Panc1 (cell line): ENCODE results near the gene PDE4B. TPM values are rescaled to one million over a fixed set of nuclear protein-coding genes. Genes with fewer than 3 reads are reported as not detected.

ENCODE experiments used
- ATAC-seq: fragments of 200-7000 bp; cut with Tn5 transposase; 2 replicates; pipeline ENCODE4 v1.9.1; 2020; ENCODE audit warnings: mild to moderate bottlenecking, moderate library complexity
- BruUV-seq: library from RNA; stranded (reverse); fragments of 400-500 nt; replicated peaks from 2 replicates; lab custom pipeline; 2021; lab: Mats Ljungman, UMichigan
- CTCF ChIA-PET: fragments of 300-600 bp; sonication (Branson Sonifier 250); formaldehyde crosslinking; loops from one replicate; lab custom pipeline; 2022; ENCODE audit warnings: antibody characterized with exemption; lab: Charles Lee
- POLR2A ChIA-PET: fragments of 300-600 bp; sonication (Branson Sonifier 250); formaldehyde crosslinking; loops from one replicate; lab custom pipeline; 2022; ENCODE audit warnings: antibody characterized with exemption; lab: Charles Lee
- DNase-seq: peaks from one replicate; pipeline ENCODE4 v3.0.0-alpha.2; 2010; ENCODE audit warnings: low read depth, low spot score
- H3K27ac ChIP-seq: 2 replicates; pipeline ENCODE4 v1.5.1; 2011; ENCODE audit warnings: mild to moderate bottlenecking, low read length, inconsistent platforms
- H3K27me3 ChIP-seq: fragments of 200-500 bp; sonication (Bioruptor generic); 2 replicates; pipeline ENCODE4 v1.6.0; 2014; ENCODE audit warnings: low read length, inconsistent platforms; ENCODE audit not compliant: control insufficient read depth, insufficient read depth
- H3K36me3 ChIP-seq: fragments of 200-500 bp; sonication (Bioruptor generic); 2 replicates; pipeline ENCODE4 v1.5.1; 2014; ENCODE audit warnings: inconsistent platforms, mild to moderate bottlenecking, low read length, moderate library complexity; ENCODE audit not compliant: control insufficient read depth, insufficient read depth
- H3K4me1 ChIP-seq: 2 replicates; pipeline ENCODE4 v1.5.1; 2011; ENCODE audit warnings: inconsistent platforms, mild to moderate bottlenecking, low read length, moderate library complexity; ENCODE audit not compliant: control insufficient read depth, insufficient read depth
- H3K4me3 ChIP-seq, 2 experiments: 2 replicates each; pipeline ENCODE4 v1.5.1; 2011 to 2012; ENCODE audit warnings: low read depth in 2 of 2, low read length in 2 of 2, mild to moderate bottlenecking in 2 of 2, inconsistent platforms in 1 of 2, moderate library complexity in 1 of 2
- H3K9me3 ChIP-seq: fragments of 200-500 bp; sonication (Bioruptor generic); 2 replicates; pipeline ENCODE4 v1.5.1; 2014; ENCODE audit warnings: low read depth, mild to moderate bottlenecking, inconsistent platforms, low read length, moderate library complexity; ENCODE audit not compliant: control insufficient read depth, insufficient read depth
- POLR2AphosphoS5 ChIP-seq: IDR thresholded peaks from 2 replicates; pipeline ENCODE4 v1.6.1; 2012; ENCODE audit warnings: mild to moderate bottlenecking, low read depth, low read length, moderate library complexity
- SIN3A ChIP-seq: IDR thresholded peaks from 2 replicates; pipeline ENCODE4 v1.6.1; 2012; ENCODE audit warnings: low read depth, mild to moderate bottlenecking, low read length, moderate library complexity, borderline replicate concordance; ENCODE audit not compliant: insufficient read depth
- TCF7L2 ChIP-seq: IDR thresholded peaks from 2 replicates; pipeline ENCODE4 v1.6.1; 2011; ENCODE audit warnings: mild to moderate bottlenecking, low read depth, low read length, inconsistent platforms
- in situ Hi-C: cut with HindIII; loops from 2 replicates; pipeline ENCODE4 v1.10.0; 2016; ENCODE audit warnings: low sequenced_read_pairs, low pct_unique_long_range_greater_than_20kb
- intact Hi-C: fragments of 100-400 bp; cut with micrococcal nuclease; formaldehyde crosslinking; loops from one replicate; pipeline ENCODE4 v1.10.0; 2022; ENCODE audit not compliant: unreplicated experiment
- total RNA-seq: library from RNA; stranded (reverse); gene quantifications from one replicate; pipeline ENCODE4 v1.2.1, GENCODE V29; 2021; ENCODE audit not compliant: unreplicated experiment
- TF ChIP-seq, protein P1 (sequence below): fragments of 450-650 bp; IDR thresholded peaks from 2 replicates; pipeline ENCODE4 v1.5.1; 2017; ENCODE audit warnings: mild to moderate bottlenecking
- TF ChIP-seq, protein P2 (sequence below), 2 experiments: IDR thresholded peaks; 2 replicates each; pipeline ENCODE4 v1.6.1; 2011 to 2012; ENCODE audit warnings: low read depth in 2 of 2, control low read depth in 1 of 2, low read length in 1 of 2, mild to moderate bottlenecking in 1 of 2, moderate library complexity in 1 of 2; ENCODE audit not compliant: insufficient read depth in 1 of 2

The PDE4B gene
- total RNA-seq, 1 experiment from 2014 or later = 0.26 TPM

DNA sequence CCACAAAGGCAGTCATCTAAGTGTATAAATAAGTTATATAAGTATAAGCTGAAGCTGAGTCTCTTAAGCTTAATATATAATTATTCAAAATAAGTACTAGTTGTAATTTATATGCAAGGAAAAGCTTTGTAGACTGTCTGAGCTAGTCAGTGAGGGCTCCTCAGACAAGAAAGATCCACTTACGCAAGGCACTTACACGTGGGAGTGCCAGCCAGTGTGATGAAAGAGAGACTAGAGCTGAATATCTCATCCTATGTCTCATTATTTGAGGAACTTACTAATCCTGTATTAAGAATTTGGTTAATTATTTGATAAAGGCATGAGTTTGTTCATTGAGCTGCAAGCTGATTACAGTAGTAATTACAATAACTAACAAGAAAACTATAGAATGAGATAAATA is 146.9 kb downstream of the PDE4B start:
- ATAC-seq (no peak), DNase-seq (no peak)
- Histone ChIP-seq H3K4me3 (no peak overlapping the region), H3K36me3 (no peaks in the 10 kb centered on the region), H3K27ac (no peak overlapping the region), H3K9me3 (no peaks in the 10 kb centered on the region), H3K4me1 (no peaks in the 10 kb centered on the region), H3K27me3 (no peaks in the 10 kb centered on the region)
- intact Hi-C loops = no loop called here
- no peak for TF ChIP-seq SIN3A
- no peak for TF ChIP-seq TCF7L2
- TF ChIP-seq POLR2AphosphoS5 = no peak
- TF ChIP-seq, protein P1, sequence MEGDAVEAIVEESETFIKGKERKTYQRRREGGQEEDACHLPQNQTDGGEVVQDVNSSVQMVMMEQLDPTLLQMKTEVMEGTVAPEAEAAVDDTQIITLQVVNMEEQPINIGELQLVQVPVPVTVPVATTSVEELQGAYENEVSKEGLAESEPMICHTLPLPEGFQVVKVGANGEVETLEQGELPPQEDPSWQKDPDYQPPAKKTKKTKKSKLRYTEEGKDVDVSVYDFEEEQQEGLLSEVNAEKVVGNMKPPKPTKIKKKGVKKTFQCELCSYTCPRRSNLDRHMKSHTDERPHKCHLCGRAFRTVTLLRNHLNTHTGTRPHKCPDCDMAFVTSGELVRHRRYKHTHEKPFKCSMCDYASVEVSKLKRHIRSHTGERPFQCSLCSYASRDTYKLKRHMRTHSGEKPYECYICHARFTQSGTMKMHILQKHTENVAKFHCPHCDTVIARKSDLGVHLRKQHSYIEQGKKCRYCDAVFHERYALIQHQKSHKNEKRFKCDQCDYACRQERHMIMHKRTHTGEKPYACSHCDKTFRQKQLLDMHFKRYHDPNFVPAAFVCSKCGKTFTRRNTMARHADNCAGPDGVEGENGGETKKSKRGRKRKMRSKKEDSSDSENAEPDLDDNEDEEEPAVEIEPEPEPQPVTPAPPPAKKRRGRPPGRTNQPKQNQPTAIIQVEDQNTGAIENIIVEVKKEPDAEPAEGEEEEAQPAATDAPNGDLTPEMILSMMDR = no peak
- TF ChIP-seq, protein P2, sequence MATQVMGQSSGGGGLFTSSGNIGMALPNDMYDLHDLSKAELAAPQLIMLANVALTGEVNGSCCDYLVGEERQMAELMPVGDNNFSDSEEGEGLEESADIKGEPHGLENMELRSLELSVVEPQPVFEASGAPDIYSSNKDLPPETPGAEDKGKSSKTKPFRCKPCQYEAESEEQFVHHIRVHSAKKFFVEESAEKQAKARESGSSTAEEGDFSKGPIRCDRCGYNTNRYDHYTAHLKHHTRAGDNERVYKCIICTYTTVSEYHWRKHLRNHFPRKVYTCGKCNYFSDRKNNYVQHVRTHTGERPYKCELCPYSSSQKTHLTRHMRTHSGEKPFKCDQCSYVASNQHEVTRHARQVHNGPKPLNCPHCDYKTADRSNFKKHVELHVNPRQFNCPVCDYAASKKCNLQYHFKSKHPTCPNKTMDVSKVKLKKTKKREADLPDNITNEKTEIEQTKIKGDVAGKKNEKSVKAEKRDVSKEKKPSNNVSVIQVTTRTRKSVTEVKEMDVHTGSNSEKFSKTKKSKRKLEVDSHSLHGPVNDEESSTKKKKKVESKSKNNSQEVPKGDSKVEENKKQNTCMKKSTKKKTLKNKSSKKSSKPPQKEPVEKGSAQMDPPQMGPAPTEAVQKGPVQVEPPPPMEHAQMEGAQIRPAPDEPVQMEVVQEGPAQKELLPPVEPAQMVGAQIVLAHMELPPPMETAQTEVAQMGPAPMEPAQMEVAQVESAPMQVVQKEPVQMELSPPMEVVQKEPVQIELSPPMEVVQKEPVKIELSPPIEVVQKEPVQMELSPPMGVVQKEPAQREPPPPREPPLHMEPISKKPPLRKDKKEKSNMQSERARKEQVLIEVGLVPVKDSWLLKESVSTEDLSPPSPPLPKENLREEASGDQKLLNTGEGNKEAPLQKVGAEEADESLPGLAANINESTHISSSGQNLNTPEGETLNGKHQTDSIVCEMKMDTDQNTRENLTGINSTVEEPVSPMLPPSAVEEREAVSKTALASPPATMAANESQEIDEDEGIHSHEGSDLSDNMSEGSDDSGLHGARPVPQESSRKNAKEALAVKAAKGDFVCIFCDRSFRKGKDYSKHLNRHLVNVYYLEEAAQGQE (IDR thresholded peaks at IDR 0.05; ENCODE audit: insufficient read depth in 1 of 2, low read depth in 2 of 2, low read length in 1 of 2) = no peak
- ChIA-PET CTCF (no interaction called here), POLR2A (no interaction called here)
- BruUV-seq = no TSS peak
- in situ Hi-C loops = no loop called here

DNA sequence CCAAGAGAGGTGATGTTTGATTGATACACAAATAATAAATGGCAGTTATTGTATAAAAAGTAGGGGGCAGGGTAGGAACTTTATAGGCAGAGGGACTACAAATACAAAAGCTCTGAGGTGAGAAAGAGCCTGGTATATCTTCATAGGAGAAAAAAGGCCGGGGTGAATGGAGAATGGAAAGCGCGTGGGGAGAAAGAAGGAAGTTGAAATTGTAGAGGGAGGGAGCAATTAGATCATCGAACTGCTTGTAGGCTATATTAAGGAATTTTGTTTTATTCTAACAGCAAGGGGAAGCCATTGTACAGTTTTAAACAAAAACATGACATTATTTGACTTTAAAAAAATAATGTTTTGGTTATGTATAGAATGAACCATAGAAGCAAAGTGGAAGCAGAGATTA is 147.4 kb downstream of the PDE4B start:
- H3K9me3 ChIP-seq = no peaks in the 10 kb centered on the region
- no peaks in the 10 kb centered on the region for H3K36me3 ChIP-seq
- no peaks in the 10 kb centered on the region for H3K27me3 ChIP-seq
- H3K4me3 ChIP-seq = no peak overlapping the region
- ATAC-seq (no peak), DNase-seq (no peak)
- H3K27ac ChIP-seq = no peak overlapping the region
- TF ChIP-seq, protein P2 (IDR thresholded peaks at IDR 0.05; ENCODE audit: insufficient read depth in 1 of 2, low read depth in 2 of 2, low read length in 1 of 2) = no peak
- TF ChIP-seq SIN3A (no peak), POLR2AphosphoS5 (no peak), TCF7L2 (no peak)
- TF ChIP-seq, protein P1 = no peak
- POLR2A ChIA-PET = no interaction called here
- no TSS peak for BruUV-seq
- CTCF ChIA-PET = no interaction called here
- in situ Hi-C loops (no loop called here), intact Hi-C loops (no loop called here)
- no peaks in the 10 kb centered on the region for H3K4me1 ChIP-seq
